Right lobe of liver (tissue), 4 donors: ENCODE results near the gene COX7C.
A peak's percentile ranks its signal among the peaks of the same experiment; 100 is the strongest.

Source experiments
- CTCF ChIP-seq, 4 donors: fragments of 200-600 bp in 3 of 4; fragments of 450-650 bp in 1 of 4; IDR thresholded peaks; one replicate each; pipeline versions ENCODE4 v1.5.1 to v1.8.0; 2016 to 2022; ENCODE audit warnings: antibody characterized with exemption in 4 of 4, mild to moderate bottlenecking in 2 of 4
- POLR2A ChIP-seq: fragments of 450-650 bp; IDR thresholded peaks from one replicate; pipeline ENCODE4 v1.6.1; 2017; ENCODE audit warnings: antibody characterized with exemption, mild to moderate bottlenecking
- donor health status: DM: no; HTN: no; CAD: no.
- donor health status: DM: no; HTN: no; CAD: no.
- donor health status: DM: no; HTN: yes; CAD: no.

DNA sequence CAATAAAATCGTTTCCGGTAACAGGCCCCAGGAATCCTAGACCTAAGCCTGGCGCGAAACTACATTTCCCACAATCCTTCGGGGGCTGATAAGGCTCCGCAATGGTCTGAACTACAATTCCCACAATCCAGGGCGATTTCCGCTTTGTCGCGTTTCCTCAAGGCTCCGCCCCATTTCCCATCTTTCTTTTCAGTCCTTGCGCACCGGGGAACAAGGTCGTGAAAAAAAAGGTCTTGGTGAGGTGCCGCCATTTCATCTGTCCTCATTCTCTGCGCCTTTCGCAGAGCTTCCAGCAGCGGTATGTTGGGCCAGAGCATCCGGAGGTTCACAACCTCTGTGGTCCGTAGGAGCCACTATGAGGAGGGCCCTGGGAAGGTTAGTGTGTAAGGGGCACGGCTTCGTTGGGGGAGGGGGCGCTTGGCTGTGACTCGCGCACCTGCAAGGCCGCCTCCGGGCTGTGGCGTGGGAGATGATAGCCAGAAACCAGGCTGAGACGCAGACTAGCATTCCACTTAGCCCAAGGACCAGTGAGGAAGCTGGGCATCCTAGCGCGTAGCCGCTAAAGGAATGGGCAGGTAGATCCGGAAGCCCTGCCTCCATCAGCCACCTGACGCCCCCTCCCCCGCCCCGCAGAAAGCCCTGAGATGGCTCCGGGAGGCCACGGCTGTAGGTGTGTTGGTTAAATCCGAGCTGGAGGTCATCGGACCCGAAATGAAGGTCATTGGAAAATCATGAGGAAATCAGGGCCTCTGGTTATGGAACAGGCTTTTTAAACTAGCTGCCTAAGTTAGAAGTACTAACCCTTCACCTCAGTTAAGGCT lies at the start of gene COX7C:
- TF ChIP-seq CTCF (IDR thresholded peaks at IDR 0.05) (no peak), POLR2A (peak; percentile 86)
